Measurements from ENCODE around the gene FOXB2. TPM values are rescaled to one million over a fixed set of nuclear protein-coding genes. Genes with fewer than 3 reads are reported as not detected.

FOXB2 gene
- total RNA-seq, 2 experiments from 2014 or later = not detected

- H4K20me1 ChIP-seq (ENCODE audit: insufficient read depth, low read length) = no peaks in the 10 kb centered on the region
- H3K79me2 ChIP-seq (ENCODE audit: insufficient read depth, low read depth, low read length) = no peaks in the 10 kb centered on the region
- H3K4me2 ChIP-seq (ENCODE audit: low read length) = no peak overlapping the region
- no peaks in the 10 kb centered on the region for H3K9me2 ChIP-seq (ENCODE audit: insufficient read depth, low read length)
- H2AFZ ChIP-seq (ENCODE audit: low read length) = no peak overlapping the region
- no peaks in the 10 kb centered on the region for H3K9me3 ChIP-seq (ENCODE audit: low read length)
- intact Hi-C loops (cut with micrococcal nuclease; ENCODE audit: unreplicated experiment) = no loop called here
- DNase-seq (ENCODE audit: low spot score) = no peak
- no peak overlapping the region for H3K4me3 ChIP-seq (ENCODE audit: low read depth, low read length, poor library complexity, severe bottlenecking)
- ChIA-PET CTCF (ENCODE audit: unreplicated experiment) (no interaction called here), POLR2A (no interaction called here)
- H3K4me1 ChIP-seq (ENCODE audit: insufficient read depth, low read length, poor library complexity, severe bottlenecking) = no peaks in the 10 kb centered on the region
- BruUV-seq (replicated peaks) = no TSS peak
- H3K36me3 ChIP-seq (ENCODE audit: insufficient read depth, low read length) = no peaks in the 10 kb centered on the region
- no peak overlapping the region for H3K27ac ChIP-seq (ENCODE audit: low read depth, low read length, poor library complexity, severe bottlenecking)
- TF ChIP-seq EZH2phosphoT487 (IDR thresholded peaks at IDR 0.05; ENCODE audit: borderline replicate concordance, low read depth, low read length) (no peak), CTCF (conservative IDR thresholded peaks at IDR 0.05; ENCODE audit: low read length) (no peak)
These were observed 5.4 kb upstream of the FOXB2 start for GRCh38 chr9:77013932-77014596.

- intact Hi-C loops (cut with micrococcal nuclease; ENCODE audit: unreplicated experiment) = no loop called here
- Histone ChIP-seq H3K4me2 (ENCODE audit: low read length) (no peak overlapping the region), H2AFZ (ENCODE audit: low read length) (no peak overlapping the region), H3K4me1 (ENCODE audit: insufficient read depth, low read length, poor library complexity, severe bottlenecking) (no peaks in the 10 kb centered on the region), H3K36me3 (ENCODE audit: insufficient read depth, low read length) (no peaks in the 10 kb centered on the region), H3K4me3 (ENCODE audit: low read depth, low read length, poor library complexity, severe bottlenecking) (no peak overlapping the region), H3K27ac (ENCODE audit: low read depth, low read length, poor library complexity, severe bottlenecking) (no peak overlapping the region), H3K9me2 (ENCODE audit: insufficient read depth, low read length) (no peaks in the 10 kb centered on the region), H4K20me1 (ENCODE audit: insufficient read depth, low read length) (no peaks in the 10 kb centered on the region), H3K79me2 (ENCODE audit: insufficient read depth, low read depth, low read length) (no peaks in the 10 kb centered on the region), H3K9me3 (ENCODE audit: low read length) (no peaks in the 10 kb centered on the region)
- no peak for TF ChIP-seq EZH2phosphoT487 (IDR thresholded peaks at IDR 0.05; ENCODE audit: borderline replicate concordance, low read depth, low read length)
- 0 out of 2 replicates have a peak, but pooled peaks have one; percentile 10 for TF ChIP-seq CTCF (conservative IDR thresholded peaks at IDR 0.05; ENCODE audit: low read length)
- DNase-seq (ENCODE audit: low spot score) = no peak
- no TSS peak for BruUV-seq (replicated peaks)
- CTCF ChIA-PET (ENCODE audit: unreplicated experiment) = no interaction called here
- POLR2A ChIA-PET = no interaction called here
These were observed 4.7 kb upstream of the FOXB2 start for GRCh38 chr9:77014597-77015263.
